SK-N-SH treated with all-trans-retinoic acid at 6 μM for 48 hours (cell line): ENCODE results near the gene IP6K3.

Experiments
- CSDC2 ChIP-seq: fragments of 250-450 bp; sonication (Bioruptor Pico); IDR thresholded peaks from 2 replicates; pipeline ENCODE4 v1.5.0; 2020; ENCODE audit warnings: mild to moderate bottlenecking, moderate library complexity
- ESRRG ChIP-seq: fragments of 250-450 bp; sonication (Bioruptor Pico); IDR thresholded peaks from 2 replicates; pipeline ENCODE4 v1.6.1; 2021; ENCODE audit warnings: mild to moderate bottlenecking
- GLIS3 ChIP-seq: fragments of 250-450 bp; sonication (Bioruptor Pico); IDR thresholded peaks from 2 replicates; pipeline ENCODE4 v1.5.0; 2020; ENCODE audit warnings: mild to moderate bottlenecking, moderate library complexity
- OSR1 ChIP-seq: fragments of 250-450 bp; sonication (Bioruptor Pico); IDR thresholded peaks from 2 replicates; pipeline ENCODE4 v1.8.0; 2022; ENCODE audit warnings: moderate library complexity, mild to moderate bottlenecking, inconsistent platforms
- PPARA ChIP-seq: fragments of 250-450 bp; sonication (Bioruptor Pico); IDR thresholded peaks from 2 replicates; pipeline ENCODE4 v1.5.0; 2020; ENCODE audit warnings: mild to moderate bottlenecking, borderline replicate concordance
- RARB ChIP-seq: fragments of 250-450 bp; sonication (Bioruptor Pico); IDR thresholded peaks from 2 replicates; pipeline ENCODE4 v1.8.0; 2021; ENCODE audit warnings: mild to moderate bottlenecking, moderate library complexity
- SNAI2 ChIP-seq: fragments of 250-450 bp; sonication (Bioruptor Pico); IDR thresholded peaks from 2 replicates; pipeline ENCODE4 v1.5.0; 2020; ENCODE audit warnings: mild to moderate bottlenecking, moderate library complexity
- ZFP3 ChIP-seq: fragments of 250-450 bp; sonication (Bioruptor Pico); IDR thresholded peaks from 2 replicates; pipeline ENCODE4 v1.5.0; 2020; ENCODE audit warnings: mild to moderate bottlenecking, moderate library complexity
- ZNF565 ChIP-seq: fragments of 450-650 bp; formaldehyde crosslinking; conservative IDR thresholded peaks from 2 replicates; pipeline ENCODE4 v1.5.0; 2020; ENCODE audit warnings: low read depth, mild to moderate bottlenecking, moderate library complexity
- TF ChIP-seq, protein P1 (sequence below): fragments of 250-450 bp; sonication (Bioruptor Pico); IDR thresholded peaks from 2 replicates; pipeline ENCODE4 v1.8.0; 2020; ENCODE audit warnings: mild to moderate bottlenecking, moderate library complexity, borderline replicate concordance
- TF ChIP-seq, protein P2 (sequence below): fragments of 250-450 bp; sonication (Bioruptor Pico); IDR thresholded peaks from 2 replicates; pipeline ENCODE4 v1.5.1; 2021; ENCODE audit warnings: mild to moderate bottlenecking, moderate library complexity
- TF ChIP-seq, protein P3 (sequence below): fragments of 250-450 bp; sonication (Bioruptor Pico); IDR thresholded peaks from 2 replicates; pipeline ENCODE4 v1.5.0; 2020; ENCODE audit warnings: mild to moderate bottlenecking, moderate library complexity

DNA sequence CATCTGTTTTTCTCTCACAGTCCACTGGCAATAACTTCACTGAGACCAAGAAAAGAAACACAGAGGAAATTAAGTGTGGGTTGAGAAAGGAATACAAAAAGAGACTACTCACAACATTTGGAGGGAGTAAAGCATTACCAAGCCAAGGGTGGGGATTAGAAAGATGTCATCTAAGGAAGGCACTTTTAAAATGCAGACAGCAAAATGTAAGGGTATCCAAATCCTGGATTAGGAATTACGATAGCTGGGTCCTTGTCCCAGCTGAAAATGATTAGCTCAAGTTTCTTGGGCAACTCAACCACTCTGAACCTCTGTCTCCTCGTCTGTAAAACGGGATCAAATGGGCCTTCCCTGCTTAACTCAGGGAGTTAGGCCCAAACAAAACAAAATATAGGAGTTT, 40.0 kb upstream of the IP6K3 start:
- TF ChIP-seq, protein P1, sequence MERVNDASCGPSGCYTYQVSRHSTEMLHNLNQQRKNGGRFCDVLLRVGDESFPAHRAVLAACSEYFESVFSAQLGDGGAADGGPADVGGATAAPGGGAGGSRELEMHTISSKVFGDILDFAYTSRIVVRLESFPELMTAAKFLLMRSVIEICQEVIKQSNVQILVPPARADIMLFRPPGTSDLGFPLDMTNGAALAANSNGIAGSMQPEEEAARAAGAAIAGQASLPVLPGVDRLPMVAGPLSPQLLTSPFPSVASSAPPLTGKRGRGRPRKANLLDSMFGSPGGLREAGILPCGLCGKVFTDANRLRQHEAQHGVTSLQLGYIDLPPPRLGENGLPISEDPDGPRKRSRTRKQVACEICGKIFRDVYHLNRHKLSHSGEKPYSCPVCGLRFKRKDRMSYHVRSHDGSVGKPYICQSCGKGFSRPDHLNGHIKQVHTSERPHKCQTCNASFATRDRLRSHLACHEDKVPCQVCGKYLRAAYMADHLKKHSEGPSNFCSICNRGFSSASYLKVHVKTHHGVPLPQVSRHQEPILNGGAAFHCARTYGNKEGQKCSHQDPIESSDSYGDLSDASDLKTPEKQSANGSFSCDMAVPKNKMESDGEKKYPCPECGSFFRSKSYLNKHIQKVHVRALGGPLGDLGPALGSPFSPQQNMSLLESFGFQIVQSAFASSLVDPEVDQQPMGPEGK (CRISPR knock-in tag): no peak
- no peak for TF ChIP-seq ESRRG (CRISPR knock-in tag)
- TF ChIP-seq, protein P2, sequence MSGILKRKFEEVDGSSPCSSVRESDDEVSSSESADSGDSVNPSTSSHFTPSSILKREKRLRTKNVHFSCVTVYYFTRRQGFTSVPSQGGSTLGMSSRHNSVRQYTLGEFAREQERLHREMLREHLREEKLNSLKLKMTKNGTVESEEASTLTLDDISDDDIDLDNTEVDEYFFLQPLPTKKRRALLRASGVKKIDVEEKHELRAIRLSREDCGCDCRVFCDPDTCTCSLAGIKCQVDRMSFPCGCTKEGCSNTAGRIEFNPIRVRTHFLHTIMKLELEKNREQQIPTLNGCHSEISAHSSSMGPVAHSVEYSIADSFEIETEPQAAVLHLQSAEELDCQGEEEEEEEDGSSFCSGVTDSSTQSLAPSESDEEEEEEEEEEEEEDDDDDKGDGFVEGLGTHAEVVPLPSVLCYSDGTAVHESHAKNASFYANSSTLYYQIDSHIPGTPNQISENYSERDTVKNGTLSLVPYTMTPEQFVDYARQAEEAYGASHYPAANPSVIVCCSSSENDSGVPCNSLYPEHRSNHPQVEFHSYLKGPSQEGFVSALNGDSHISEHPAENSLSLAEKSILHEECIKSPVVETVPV (CRISPR knock-in tag): no peak
- TF ChIP-seq PPARA (CRISPR knock-in tag): no peak
- TF ChIP-seq, protein P3, sequence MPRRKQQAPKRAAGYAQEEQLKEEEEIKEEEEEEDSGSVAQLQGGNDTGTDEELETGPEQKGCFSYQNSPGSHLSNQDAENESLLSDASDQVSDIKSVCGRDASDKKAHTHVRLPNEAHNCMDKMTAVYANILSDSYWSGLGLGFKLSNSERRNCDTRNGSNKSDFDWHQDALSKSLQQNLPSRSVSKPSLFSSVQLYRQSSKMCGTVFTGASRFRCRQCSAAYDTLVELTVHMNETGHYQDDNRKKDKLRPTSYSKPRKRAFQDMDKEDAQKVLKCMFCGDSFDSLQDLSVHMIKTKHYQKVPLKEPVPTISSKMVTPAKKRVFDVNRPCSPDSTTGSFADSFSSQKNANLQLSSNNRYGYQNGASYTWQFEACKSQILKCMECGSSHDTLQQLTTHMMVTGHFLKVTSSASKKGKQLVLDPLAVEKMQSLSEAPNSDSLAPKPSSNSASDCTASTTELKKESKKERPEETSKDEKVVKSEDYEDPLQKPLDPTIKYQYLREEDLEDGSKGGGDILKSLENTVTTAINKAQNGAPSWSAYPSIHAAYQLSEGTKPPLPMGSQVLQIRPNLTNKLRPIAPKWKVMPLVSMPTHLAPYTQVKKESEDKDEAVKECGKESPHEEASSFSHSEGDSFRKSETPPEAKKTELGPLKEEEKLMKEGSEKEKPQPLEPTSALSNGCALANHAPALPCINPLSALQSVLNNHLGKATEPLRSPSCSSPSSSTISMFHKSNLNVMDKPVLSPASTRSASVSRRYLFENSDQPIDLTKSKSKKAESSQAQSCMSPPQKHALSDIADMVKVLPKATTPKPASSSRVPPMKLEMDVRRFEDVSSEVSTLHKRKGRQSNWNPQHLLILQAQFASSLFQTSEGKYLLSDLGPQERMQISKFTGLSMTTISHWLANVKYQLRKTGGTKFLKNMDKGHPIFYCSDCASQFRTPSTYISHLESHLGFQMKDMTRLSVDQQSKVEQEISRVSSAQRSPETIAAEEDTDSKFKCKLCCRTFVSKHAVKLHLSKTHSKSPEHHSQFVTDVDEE (CRISPR knock-in tag): no peak
- no peak for TF ChIP-seq SNAI2 (CRISPR knock-in tag)
- no peak for TF ChIP-seq ZNF565 (CRISPR knock-in tag)
- no peak for TF ChIP-seq CSDC2 (CRISPR knock-in tag)
- TF ChIP-seq OSR1 (CRISPR knock-in tag): no peak
- no peak for TF ChIP-seq ZFP3 (CRISPR knock-in tag)
- TF ChIP-seq RARB (CRISPR knock-in tag): no peak
- no peak for TF ChIP-seq GLIS3
